Measurements from ENCODE around the gene MPL.
A peak's percentile ranks its signal among the peaks of the same experiment; 100 is the strongest.
"Not testable (repeated sequence)": the region's sequence is repeated elsewhere in the genome, so short reads cannot be mapped to it uniquely, and the experiment has no call there.

The MPL gene

GRCh38 chr1:43358121-43358745 is 20.6 kb downstream of the MPL start:
- peak; percentile 18 for DNase-seq

- DNase-seq = peak; percentile 96
Measured at GRCh38 chr1:43358746-43359693, 21.4 kb downstream of the MPL start, which contains the start of gene CDC20. Gene CDC20, plus strand, starts transcription at chr1:43358981. Its CDS starts 235 bp downstream, at chr1:43359216.

- DNase-seq = no peak
Measured at GRCh38 chr1:43359696-43360095, 22.1 kb downstream of the MPL start.

- DNase-seq = no peak
Measured at GRCh38 chr1:43360616-43361015, 23.0 kb downstream of the MPL start.

GRCh38 chr1:43363283-43363934 is 25.8 kb downstream of the MPL start:
- no peak for DNase-seq

- DNase-seq = no peak
Measured at GRCh38 chr1:43363935-43364525, 26.4 kb downstream of the MPL start.

GRCh38 chr1:43365678-43366077 is 28.1 kb downstream of the MPL start:
- no peak for DNase-seq

GRCh38 chr1:43366179-43366578 is 28.6 kb downstream of the MPL start:
- DNase-seq = no peak

- no peak for DNase-seq
Measured at GRCh38 chr1:43366601-43367025, 29.0 kb downstream of the MPL start.

GRCh38 chr1:43367026-43367903 is 29.6 kb downstream of the MPL start:
- no peak for DNase-seq

- DNase-seq = peak; percentile 83
Measured at GRCh38 chr1:43367904-43368645, 30.5 kb downstream of the MPL start, which contains the start of gene ELOVL1. Gene ELOVL1, minus strand, starts transcription at chr1:43368011. Its CDS starts 2,402 bp downstream, at chr1:43365609.

- DNase-seq = no peak
Measured at GRCh38 chr1:43368646-43369020, 31.0 kb downstream of the MPL start.

- not testable (repeated sequence) for DNase-seq
Measured at GRCh38 chr1:43369779-43370178, 32.2 kb downstream of the MPL start.

GRCh38 chr1:43370564-43370963 is 32.9 kb downstream of the MPL start:
- no peak for DNase-seq

GRCh38 chr1:43372172-43372571 is 34.6 kb downstream of the MPL start:
- DNase-seq = no peak

- DNase-seq = no peak
Measured at GRCh38 chr1:43373066-43373940, 35.7 kb downstream of the MPL start.

- DNase-seq = no peak
Measured at GRCh38 chr1:43376723-43377235, 39.2 kb downstream of the MPL start.

- no peak for DNase-seq
Measured at GRCh38 chr1:43377831-43378230, 40.2 kb downstream of the MPL start.

GRCh38 chr1:43379476-43379875 is 41.9 kb downstream of the MPL start:
- DNase-seq = no peak

- DNase-seq = no peak
Measured at GRCh38 chr1:43381612-43382011, 44.0 kb downstream of the MPL start.

Measured in CD4-positive, alpha-beta T cell treated with Interleukin-4 for 4 hours (primary cell).